Small intestine (tissue), 7 donors: ENCODE measurements around the gene KIDINS220. TPM values are rescaled to one million over a fixed set of nuclear protein-coding genes. Genes with fewer than 3 reads are reported as not detected.
A peak's percentile ranks its signal among the peaks of the same experiment; 100 is the strongest.

Experiments used
- DNase-seq, 2 donors: peaks; one replicate each; pipeline versions ENCODE4 v3.0.0 to v3.0.0-alpha.2; 2013
- FAIRE-seq: peaks from 2 replicates; lab custom pipeline; 2012; peaks lifted over from hg19 to GRCh38; lab: Jason Lieb, UNC
- H3K27ac ChIP-seq, 3 donors: one replicate each; pipeline ENCODE4 v1.5.1; 2013; ENCODE audit warnings: low read length in 2 of 3, mild to moderate bottlenecking in 2 of 3, control low read depth in 1 of 3, inconsistent platforms in 1 of 3, low read depth in 1 of 3, moderate library complexity in 1 of 3
- H3K27me3 ChIP-seq, 3 donors: one replicate each; pipeline ENCODE4 v1.6.1; 2013; ENCODE audit warnings: low read length in 3 of 3, inconsistent platforms in 1 of 3; ENCODE audit not compliant: control insufficient read depth in 3 of 3, insufficient read depth in 3 of 3
- H3K36me3 ChIP-seq, 3 donors: one replicate each; pipeline ENCODE4 v1.6.1; 2013; ENCODE audit warnings: low read length in 3 of 3, inconsistent platforms in 1 of 3, low read depth in 1 of 3, mild to moderate bottlenecking in 1 of 3, moderate library complexity in 1 of 3; ENCODE audit not compliant: control insufficient read depth in 3 of 3, insufficient read depth in 2 of 3
- H3K4me1 ChIP-seq, 3 donors: one replicate each; pipeline ENCODE4 v1.6.1; 2013; ENCODE audit warnings: low read length in 2 of 3, inconsistent platforms in 1 of 3, low read depth in 1 of 3, mild to moderate bottlenecking in 1 of 3, moderate library complexity in 1 of 3; ENCODE audit not compliant: control insufficient read depth in 3 of 3, insufficient read depth in 2 of 3
- H3K4me3 ChIP-seq, 3 donors: one replicate each; pipeline ENCODE4 v1.5.1; 2013; ENCODE audit warnings: low read length in 3 of 3, control low read depth in 1 of 3, inconsistent platforms in 1 of 3, low read depth in 1 of 3, mild to moderate bottlenecking in 1 of 3, moderate library complexity in 1 of 3
- H3K9me3 ChIP-seq, 2 donors: one replicate each; pipeline ENCODE4 v1.6.1; 2013; ENCODE audit warnings: low read depth in 1 of 2, low read length in 1 of 2; ENCODE audit not compliant: control insufficient read depth in 2 of 2, insufficient read depth in 1 of 2
- WGBS, 3 donors: extraction: QIAGEN DNeasy Blood & Tissue Kit; methylation state at CpG; one replicate each; pipeline ENCODE4 v1.1.7; 2013; 5-methylcytosine and 5-hydroxymethylcytosine counted together
- polyA plus RNA-seq, 4 donors: library from polyadenylated mRNA; stranded (reverse) in 3 of 4; unstranded in 1 of 4; fragments of 200-250 nt in 3 of 4; fragments of 120-200 nt in 1 of 4; gene quantifications; one replicate each; pipeline versions ENCODE4 v1.2.1 to v1.2.3, GENCODE V29; 2013
- donor health status: healthy with polysubstance abuse.
- donor health status: control.
- donor health status: control.
- donor health status: Bipolar disorder and iron deficiency.
- donor health status: healthy.

KIDINS220 gene
- polyA plus RNA-seq, 4 donors = 4.6 to 41.1 (median 11.1) TPM

GRCh38 chr2:8850845-8851487 is 13.6 kb upstream of the KIDINS220 start:
- FAIRE-seq = no peak
- peaks cover 0 to 3% (median 2%) of the 10 kb centered on the region in 3 donors for H3K27me3 ChIP-seq
- no peaks in the 10 kb centered on the region for H3K4me1 ChIP-seq
- H3K27ac ChIP-seq = no peak overlapping the region
- 90 to 94% (median 91%) methylated on average over 8 of the region's 8 CpGs for WGBS, 3 donors
- no peak overlapping the region for H3K4me3 ChIP-seq
- no peaks in the 10 kb centered on the region for H3K36me3 ChIP-seq
- DNase-seq = no peak
- no peaks in the 10 kb centered on the region for H3K9me3 ChIP-seq

GRCh38 chr2:8849327-8849726 is 11.9 kb upstream of the KIDINS220 start:
- no peak overlapping the region for H3K4me3 ChIP-seq
- no peaks in the 10 kb centered on the region for H3K4me1 ChIP-seq
- H3K9me3 ChIP-seq = no peaks in the 10 kb centered on the region
- WGBS, 3 donors = 69 to 86% (median 79%) methylated on average over 4 of the region's 4 CpGs
- no peak for FAIRE-seq
- H3K27ac ChIP-seq = no peak overlapping the region
- no peaks in the 10 kb centered on the region for H3K36me3 ChIP-seq
- H3K27me3 ChIP-seq = peaks cover 0 to 3% (median 0%) of the 10 kb centered on the region in 3 donors
- DNase-seq = no peak

- no peak for DNase-seq
- Histone ChIP-seq H3K4me1 (no peaks in the 10 kb centered on the region), H3K36me3 (no peaks in the 10 kb centered on the region), H3K27me3 (peaks cover 0 to 3% (median 0%) of the 10 kb centered on the region in 3 donors), H3K27ac (no peak overlapping the region), H3K9me3 (no peaks in the 10 kb centered on the region), H3K4me3 (no peak overlapping the region)
- 66 to 73% (median 68%) methylated on average over 7 of the region's 7 CpGs for WGBS, 3 donors
- no peak for FAIRE-seq
Measured at GRCh38 chr2:8848328-8849100, 11.1 kb upstream of the KIDINS220 start.

- no peaks in the 10 kb centered on the region for H3K9me3 ChIP-seq
- DNase-seq (peak in 1 of 2 donors; percentile 27), FAIRE-seq (no peak)
- peaks cover 0 to 3% (median 0%) of the 10 kb centered on the region in 3 donors for H3K27me3 ChIP-seq
- no peaks in the 10 kb centered on the region for H3K4me1 ChIP-seq
- no peaks in the 10 kb centered on the region for H3K36me3 ChIP-seq
- H3K27ac ChIP-seq = no peak overlapping the region
- 46 to 66% (median 48%) methylated on average over 6 of the region's 6 CpGs for WGBS, 3 donors
- no peak overlapping the region for H3K4me3 ChIP-seq
Measured at GRCh38 chr2:8847400-8847799, 10.0 kb upstream of the KIDINS220 start.

- H3K27ac ChIP-seq = no peak overlapping the region
- no peak for DNase-seq
- peaks cover 0 to under 1% (median 0%) of the 10 kb centered on the region in 3 donors for H3K27me3 ChIP-seq
- no peaks in the 10 kb centered on the region for H3K36me3 ChIP-seq
- WGBS, 3 donors = 89 to 90% (median 89%) methylated on average over 4 of the region's 4 CpGs
- peaks cover 0 to 4% (median 3%) of the 10 kb centered on the region in 3 donors for H3K4me1 ChIP-seq
- no peak for FAIRE-seq
- peaks cover 0 to 4% of the 10 kb centered on the region in 2 donors for H3K9me3 ChIP-seq
- no peak overlapping the region for H3K4me3 ChIP-seq
Measured at GRCh38 chr2:8841932-8842331, 4.5 kb upstream of the KIDINS220 start.

- H3K4me1 ChIP-seq = peaks cover 2 to 12% (median 5%) of the 10 kb centered on the region in 3 donors
- FAIRE-seq (no peak), DNase-seq (no peak)
- H3K27ac ChIP-seq = no peak overlapping the region
- no peaks in the 10 kb centered on the region for H3K27me3 ChIP-seq
- H3K4me3 ChIP-seq = no peak overlapping the region
- peaks cover 0 to 4% of the 10 kb centered on the region in 2 donors for H3K9me3 ChIP-seq
- 59 to 70% (median 62%) methylated on average over 12 of the region's 12 CpGs for WGBS, 3 donors
- H3K36me3 ChIP-seq = no peaks in the 10 kb centered on the region
Measured at GRCh38 chr2:8840475-8841091, 3.2 kb upstream of the KIDINS220 start.

GRCh38 chr2:8839189-8839965 is 2.0 kb upstream of the KIDINS220 start:
- Histone ChIP-seq H3K9me3 (peaks cover 0 to 4% of the 10 kb centered on the region in 2 donors), H3K4me1 (peaks cover 2 to 22% (median 5%) of the 10 kb centered on the region in 3 donors), H3K27ac (no peak overlapping the region), H3K36me3 (no peaks in the 10 kb centered on the region), H3K27me3 (no peaks in the 10 kb centered on the region), H3K4me3 (no peak overlapping the region)
- WGBS, 3 donors = 64 to 72% (median 69%) methylated on average over 5 of the region's 5 CpGs
- no peak for DNase-seq
- FAIRE-seq = no peak

- peaks cover 2 to 22% (median 5%) of the 10 kb centered on the region in 3 donors for H3K4me1 ChIP-seq
- H3K4me3 ChIP-seq = peak overlapping the region in 1 of 3 donors; percentile 13
- FAIRE-seq (no peak), DNase-seq (no peak)
- H3K36me3 ChIP-seq = peaks cover 0 to 3% (median 0%) of the 10 kb centered on the region in 3 donors
- WGBS, 3 donors = 76 to 78% (median 76%) methylated on average over 11 of the region's 11 CpGs
- H3K27me3 ChIP-seq = no peaks in the 10 kb centered on the region
- peak overlapping the region in 1 of 3 donors; percentile 18 for H3K27ac ChIP-seq
- peaks cover 0 to 4% of the 10 kb centered on the region in 2 donors for H3K9me3 ChIP-seq
Measured at GRCh38 chr2:8837795-8838140, 355 bp upstream of the KIDINS220 start.
